Posterior vena cava (tissue), 2 donors: ENCODE measurements around the gene TAX1BP3. TPM values are rescaled to one million over a fixed set of nuclear protein-coding genes. Genes with fewer than 3 reads are reported as not detected.

Source experiments
- DNase-seq: peaks from one replicate; pipeline ENCODE4 v3.0.0-alpha.2; 2020; ENCODE audit warnings: low spot score
- intact Hi-C, 2 donors: fragments of 100-400 bp; cut with DNase I; formaldehyde crosslinking; loops; one replicate each; pipeline versions ENCODE4 v1.14.1 to v1.14.2; 2022 to 2023
- total RNA-seq, 2 donors: library from RNA; stranded (reverse); fragmentation: NEBNext Ultra II Directional; extraction: Animal tissue kit (Norgen Biotek cat#: 25700); gene quantifications; one replicate each; pipeline ENCODE4 v1.2.1, GENCODE V29; 2021
- donor health status: DM: yes; HTN: yes; CAD: no.
- donor health status: DM: yes; HTN: yes; CAD: no.

The TAX1BP3 gene
- total RNA-seq, 2 donors from 2014 or later: 106 to 126 TPM

DNA sequence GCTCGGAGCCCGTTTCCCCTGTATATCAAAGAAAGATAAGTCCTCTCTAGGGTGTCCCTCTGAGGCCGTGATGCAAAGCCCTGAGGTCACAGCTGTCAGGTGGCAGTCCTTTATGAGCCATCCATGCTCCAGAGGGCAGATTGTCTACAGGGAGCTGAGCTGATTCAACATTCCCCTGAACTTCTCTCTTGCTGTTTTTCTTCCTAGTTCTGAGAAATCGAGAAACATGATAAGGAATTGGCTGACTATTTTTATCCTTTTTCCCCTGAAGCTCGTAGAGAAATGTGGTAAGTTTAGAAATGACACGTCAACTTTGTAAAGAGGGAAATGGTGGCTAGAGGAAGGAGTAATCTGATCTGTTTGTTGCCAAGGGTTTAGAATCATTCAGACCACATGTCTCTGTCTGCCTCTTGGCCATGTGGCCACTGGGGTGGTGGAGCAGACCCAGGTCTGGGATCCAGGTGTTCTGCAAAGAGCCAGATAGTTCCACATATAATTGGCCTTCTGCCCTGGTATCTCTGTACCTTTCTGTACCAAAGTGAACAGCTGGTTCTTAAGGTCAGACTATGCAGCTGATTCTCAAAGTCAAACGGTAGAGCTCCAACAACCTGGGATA lies 28.3 kb downstream of the TAX1BP3 start:
- intact Hi-C loops: loop anchor here in 1 of 2 donors (10.0 kb wide), 1 partner anchor 105 kb away; no protein-coding TSS in a partner anchor
- no peak for DNase-seq

DNA sequence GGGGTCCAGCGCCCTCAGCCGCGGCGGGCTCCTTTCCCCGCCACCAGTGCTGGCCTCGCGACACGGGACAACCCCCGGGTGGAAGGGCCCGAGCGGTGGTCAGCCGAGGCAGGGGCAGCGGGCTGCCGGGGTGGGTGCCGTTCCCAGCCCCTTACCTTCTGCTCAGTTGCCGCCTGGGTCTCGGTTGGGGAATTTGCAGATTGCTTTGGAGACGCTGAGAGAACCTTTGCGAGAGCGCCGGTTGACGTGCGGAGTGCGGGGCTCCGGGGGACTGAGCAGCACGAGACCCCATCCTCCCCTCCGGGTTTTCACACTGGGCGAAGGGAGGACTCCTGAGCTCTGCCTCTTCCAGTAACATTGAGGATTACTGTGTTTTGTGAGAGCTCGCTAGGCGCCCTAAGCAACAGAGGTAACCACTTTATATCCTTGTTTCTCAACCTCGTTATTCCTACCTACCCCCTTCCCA lies 31.4 kb downstream of the TAX1BP3 start:
- no peak for DNase-seq
- intact Hi-C loops: loop anchor here in 1 of 2 donors (10.0 kb wide), 1 partner anchor 102 kb away; no protein-coding TSS in a partner anchor

DNA sequence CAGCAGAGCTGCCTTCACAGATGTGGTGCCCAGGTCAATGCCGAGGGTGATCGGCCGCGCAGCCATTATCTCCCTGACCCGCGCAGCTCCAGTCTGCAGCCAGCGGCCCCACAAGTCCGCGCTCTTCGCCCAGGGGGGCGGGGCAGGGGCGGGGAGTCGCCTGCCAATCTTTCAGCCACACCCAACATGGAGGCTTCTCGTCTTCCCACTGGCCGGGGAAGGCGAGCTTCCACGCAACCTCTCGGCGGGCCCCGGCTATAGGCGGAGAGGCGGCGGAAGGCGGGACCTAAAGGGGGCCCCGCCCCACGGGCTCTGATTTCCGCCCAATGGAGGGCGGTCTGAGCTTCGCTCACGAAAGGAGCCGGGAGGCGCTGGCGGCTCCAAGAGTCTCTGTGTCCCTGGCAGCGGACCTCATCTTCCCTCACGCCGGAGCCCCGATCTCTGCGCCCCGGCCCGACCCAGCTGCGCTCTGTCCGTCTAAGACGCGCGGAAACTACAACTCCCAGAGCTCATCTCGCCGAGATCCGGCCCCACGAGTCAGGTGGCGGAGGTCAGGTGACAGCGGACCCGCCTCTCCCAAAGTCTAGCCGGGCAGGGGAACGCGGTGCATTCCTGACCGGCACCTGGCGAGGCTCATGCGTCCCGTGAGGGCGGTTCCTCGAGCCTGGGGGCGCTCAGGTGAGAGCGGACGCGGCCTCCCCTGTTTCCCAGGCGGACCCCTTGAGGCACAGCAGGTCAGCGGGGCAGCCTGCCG lies 32.0 kb downstream of the TAX1BP3 start, which contains the start of the genes CTNS and SHPK:
Gene CTNS, plus strand, starts transcription at position 607 of the 754 bp plus-strand sequence. CDS start 3,447 bp downstream, outside the sequence.
Gene SHPK, minus strand, starts transcription at position 97 of the 754 bp plus-strand sequence. Its CDS starts 31 bp downstream, at position 66.
- intact Hi-C loops: loop anchor here in 1 of 2 donors (10.0 kb wide), 1 partner anchor 102 kb away; no protein-coding TSS in a partner anchor
- peak; percentile 99 for DNase-seq

DNA sequence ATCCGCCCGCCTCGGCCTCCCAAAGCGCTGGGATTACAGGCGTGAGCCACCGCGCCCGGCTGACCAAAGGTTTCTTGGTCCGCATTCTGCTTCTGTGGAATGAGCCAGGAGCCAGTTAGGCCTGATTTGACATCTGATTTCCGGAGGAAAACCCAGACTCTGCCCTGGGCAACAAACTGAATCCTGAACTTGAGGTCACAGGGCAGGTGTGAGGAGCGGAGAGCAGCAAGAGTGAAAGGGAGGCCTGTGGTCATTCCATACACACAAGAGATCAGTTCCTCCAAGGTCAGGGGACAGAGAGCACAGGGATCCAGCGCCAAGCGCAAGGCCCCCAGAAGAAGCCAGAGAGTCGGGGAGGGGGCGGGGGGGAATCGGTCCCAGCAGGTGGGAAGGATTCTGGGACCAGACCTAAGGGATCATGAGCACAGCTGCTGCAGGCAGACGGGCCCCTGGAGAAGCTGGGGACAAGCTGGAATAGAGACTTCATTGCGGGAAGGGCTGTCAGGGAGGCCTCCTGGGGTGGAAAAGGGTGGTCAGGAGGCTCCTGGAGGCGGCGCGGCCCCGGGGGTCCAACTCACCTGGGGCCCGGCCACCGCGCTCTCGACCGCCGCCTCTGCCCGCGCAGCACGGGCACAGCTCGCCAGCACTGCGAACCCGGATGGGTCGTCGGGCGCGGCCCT lies 32.8 kb downstream of the TAX1BP3 start:
- DNase-seq: no peak
- intact Hi-C loops: loop anchor here in 1 of 2 donors (10.0 kb wide), 1 partner anchor 101 kb away; no protein-coding TSS in a partner anchor

DNA sequence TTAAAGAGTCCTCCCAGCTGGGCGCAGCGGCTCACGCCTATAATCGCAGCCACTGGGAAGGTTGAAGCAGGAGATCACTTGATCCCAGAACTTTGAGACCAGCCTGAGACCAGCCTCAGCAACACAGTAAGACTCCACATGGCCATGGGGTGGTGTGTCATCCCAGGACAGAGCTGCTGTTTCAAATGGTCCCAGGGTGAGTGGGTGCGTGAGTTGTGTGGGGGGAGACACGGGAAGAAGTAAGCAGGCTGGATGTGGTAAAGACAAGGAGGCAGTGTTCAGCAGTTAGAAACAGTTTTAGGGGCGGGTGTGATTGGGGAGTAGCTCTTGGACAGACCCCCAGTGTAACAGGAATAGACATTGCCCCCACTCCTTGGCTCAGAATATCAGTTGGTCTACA lies 36.1 kb downstream of the TAX1BP3 start:
- intact Hi-C loops: loop anchor here in 1 of 2 donors (10.0 kb wide), 1 partner anchor 97 kb away; no protein-coding TSS in a partner anchor
- no peak for DNase-seq

DNA sequence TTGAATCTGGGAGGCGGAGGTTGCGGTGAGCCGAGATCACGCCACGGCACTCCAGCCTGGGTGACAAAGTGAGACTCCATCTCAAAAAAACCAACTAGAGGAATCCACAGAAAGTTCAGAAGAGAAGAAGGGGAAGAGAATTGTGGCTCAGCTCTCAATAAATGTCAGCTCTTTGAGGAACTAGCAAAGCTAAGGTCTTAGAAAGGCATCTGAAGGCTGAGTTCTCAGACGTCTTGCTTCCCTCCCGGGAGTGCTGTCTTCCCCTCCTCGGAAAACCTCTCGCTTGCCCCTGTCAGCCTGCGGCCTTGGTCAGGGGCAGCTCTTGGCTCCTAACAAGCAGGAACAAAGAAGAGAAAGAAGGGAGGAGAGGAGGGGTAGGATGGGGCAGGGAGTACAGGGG lies 37.6 kb downstream of the TAX1BP3 start:
- intact Hi-C loops: loop anchor here in 1 of 2 donors (10.0 kb wide), 1 partner anchor 96 kb away; no protein-coding TSS in a partner anchor
- no peak for DNase-seq

DNA sequence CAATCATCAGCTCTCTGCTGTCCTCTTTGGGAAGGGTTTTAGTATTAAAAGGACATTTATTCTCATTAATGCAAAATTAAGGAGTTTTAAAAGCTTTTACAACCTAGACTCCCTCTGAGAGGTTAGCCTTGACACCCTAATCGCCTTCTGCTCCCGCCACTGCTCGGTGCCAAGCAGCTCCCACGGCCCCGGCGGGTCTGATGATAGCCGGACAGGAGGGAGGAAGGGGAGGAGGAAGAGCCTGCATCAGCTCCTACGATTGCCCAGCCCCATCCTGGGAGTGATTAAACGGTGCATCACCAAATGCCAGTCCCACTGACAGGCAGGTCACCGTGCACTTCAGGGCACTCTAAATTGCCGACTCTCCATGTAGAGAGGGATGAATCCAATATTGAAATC lies 40.6 kb downstream of the TAX1BP3 start:
- intact Hi-C loops: no loop called here
- no peak for DNase-seq

DNA sequence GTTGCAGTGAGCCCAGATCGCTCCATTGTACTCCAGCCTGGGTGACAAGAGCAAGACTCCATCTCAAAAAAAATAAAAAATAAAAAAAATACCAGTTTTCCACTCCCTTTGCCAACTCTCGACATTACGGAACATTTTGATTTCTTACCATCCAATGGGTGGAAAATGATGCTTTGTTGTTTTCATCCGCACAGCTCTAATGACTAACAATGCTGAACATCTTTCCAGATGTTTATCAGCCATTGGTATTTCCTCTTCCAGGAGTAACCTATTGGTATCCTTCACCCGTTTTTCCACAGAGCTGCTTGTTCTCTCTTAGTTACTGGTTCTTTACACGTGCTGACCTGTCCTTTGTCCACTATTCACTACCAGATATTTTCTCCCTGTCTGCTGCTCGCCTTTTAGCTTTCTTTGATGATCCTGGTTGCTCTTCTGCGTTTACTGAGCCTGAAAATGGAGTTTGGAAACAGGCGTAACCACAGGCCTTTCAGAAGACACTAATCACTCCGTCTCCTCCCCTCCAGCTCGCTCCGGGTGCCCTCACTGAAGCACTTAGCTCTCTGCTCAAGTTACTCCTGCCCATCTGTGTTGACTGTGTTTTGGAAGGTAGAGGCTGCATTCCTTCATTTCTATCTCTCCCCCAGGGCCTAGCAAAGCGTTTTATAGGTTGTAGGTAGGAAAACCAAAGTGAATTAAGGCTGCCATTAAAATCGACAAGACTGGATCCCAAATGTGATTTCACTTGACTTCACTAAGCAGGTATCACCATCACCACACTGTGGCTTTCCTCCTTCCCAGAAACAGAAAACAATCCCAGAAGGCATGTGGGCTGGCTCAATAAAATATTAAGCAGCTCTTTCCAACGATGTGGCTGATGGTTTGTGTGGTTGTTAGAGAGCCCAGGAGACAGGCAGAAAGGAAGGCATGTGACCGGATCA lies 41.3 kb downstream of the TAX1BP3 start:
- intact Hi-C loops: no loop called here
- DNase-seq: no peak

DNA sequence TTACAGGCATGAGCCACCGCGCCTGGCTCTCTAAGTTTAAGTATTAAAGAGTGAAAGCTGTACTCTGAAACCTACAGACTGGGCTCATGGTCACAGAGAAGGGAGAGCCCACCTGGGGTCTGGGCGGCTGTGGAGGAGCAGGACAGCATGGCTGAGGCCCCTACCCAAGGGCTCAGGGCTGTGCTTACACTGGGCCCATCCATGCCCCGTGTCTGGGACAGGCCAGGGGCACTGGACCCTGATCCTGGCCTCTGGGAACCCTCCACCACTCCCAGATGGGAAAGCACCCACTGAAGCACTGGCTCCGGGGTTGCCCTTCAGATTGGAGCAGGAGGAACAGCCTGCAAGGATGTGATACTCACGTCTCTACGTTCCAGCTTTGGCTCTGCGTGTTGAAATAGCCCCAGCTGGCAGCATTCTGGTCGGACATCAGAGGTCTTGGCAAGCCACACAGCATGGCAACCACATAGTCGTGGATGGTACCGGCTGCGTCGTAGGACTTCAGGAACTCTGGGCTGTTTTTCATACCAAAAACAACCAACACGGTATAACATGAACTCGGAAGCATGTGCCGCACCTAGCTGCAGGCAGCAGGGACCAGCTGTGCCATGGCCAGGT lies 45.3 kb downstream of the TAX1BP3 start:
- intact Hi-C loops: no loop called here

DNA sequence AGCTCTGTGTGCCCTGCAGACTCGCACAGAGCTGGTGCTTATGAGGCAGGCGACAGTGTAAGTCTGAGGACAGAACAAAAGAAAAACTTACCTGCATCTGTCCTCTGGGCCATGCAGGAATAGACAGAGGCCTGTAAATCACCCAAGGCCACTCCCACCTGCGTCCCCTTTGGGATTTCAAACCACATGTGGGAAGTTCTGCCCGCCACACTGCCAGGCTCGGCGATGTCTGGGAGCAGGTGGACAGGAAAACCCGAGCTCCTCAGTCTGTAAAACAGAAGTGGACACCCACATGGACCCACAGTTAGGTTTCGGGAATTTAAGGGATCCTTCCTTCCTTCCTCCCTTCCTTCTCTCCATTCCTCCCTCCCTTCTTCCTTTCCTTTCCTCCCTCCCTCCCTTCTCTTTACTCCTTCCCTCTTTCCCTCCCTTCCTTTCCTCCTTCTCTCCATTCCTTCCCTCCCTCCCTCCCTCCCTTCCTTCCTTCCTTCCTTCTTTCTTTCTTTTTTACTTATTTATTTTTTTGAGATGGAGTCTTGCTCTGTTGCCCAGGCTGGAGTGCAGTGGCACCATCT lies 47.1 kb downstream of the TAX1BP3 start:
- no peak for DNase-seq
- intact Hi-C loops: loop anchor here in 1 of 2 donors (1.0 kb wide), 1 partner anchor 33 kb away; no protein-coding TSS in a partner anchor

More for the DNA sequence above, 45.3 kb downstream of the TAX1BP3 start:
- DNase-seq: no peak

DNA sequence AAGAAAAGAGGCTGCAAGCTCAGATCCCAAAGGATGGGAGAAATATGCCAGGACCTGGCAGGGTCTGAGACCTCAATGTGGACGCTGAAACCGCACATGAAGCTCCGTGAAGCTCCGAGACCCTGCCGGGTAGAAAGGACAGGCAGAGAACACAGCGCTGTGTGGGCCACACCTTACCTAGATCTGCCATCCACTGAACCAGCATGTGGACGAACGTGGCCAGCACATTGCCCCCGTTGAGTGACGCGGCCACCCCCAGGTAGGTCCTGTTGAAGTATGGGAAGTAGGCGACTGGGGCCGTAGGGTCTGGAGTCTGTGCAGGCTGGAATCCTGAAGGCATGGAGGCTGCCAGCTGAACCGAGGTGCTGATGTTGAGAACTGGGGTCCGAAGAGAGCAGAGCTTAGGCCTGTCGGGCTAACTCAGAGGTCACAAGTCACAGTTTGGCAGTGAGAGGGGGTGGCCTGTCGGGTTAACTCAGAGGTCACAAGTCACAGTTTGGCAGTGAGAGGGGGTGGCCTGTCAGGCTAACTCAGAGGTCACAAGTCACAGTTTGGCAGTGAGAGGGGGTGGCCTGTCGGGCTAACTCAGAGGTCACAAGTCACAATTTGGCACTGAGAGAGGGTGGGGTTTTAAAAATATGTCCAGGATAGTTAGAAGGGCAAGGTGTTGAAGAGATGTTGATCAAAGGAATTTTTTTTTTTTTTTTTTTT lies 53.1 kb downstream of the TAX1BP3 start:
- no peak for DNase-seq
- intact Hi-C loops: no loop called here

DNA sequence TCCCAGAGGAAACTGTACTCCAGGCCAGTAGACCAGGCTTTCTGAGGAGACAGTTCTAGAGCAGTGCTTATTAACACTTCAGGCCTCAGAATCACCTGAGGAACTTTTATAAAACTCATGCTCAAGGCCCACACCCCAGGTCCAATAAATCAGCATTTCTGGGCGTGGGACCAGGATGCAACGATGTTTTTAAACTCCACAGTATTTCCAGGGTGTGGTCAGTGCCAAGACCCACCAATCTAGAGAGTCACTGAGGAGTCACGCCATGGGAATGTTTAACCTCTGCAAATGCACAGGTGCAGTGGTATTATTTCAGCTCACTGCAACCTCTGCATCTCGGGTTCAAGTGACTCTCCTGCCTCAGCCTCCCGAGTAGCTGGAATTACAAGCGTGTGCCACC lies 55.3 kb downstream of the TAX1BP3 start:
- intact Hi-C loops: no loop called here
- no peak for DNase-seq

Other genes with a start within 250 kb of the TAX1BP3 start
- not detected for gene OR1E2, start 234.7 kb downstream of the TAX1BP3 start, total RNA-seq
- under 1 TPM; 0.24 to 0.28 TPM for gene SPATA22, start 196.8 kb downstream of the TAX1BP3 start, total RNA-seq
- 1 to 10 TPM; 7.8 to 9.7 TPM for gene ASPA, start 192.6 kb downstream of the TAX1BP3 start, total RNA-seq
- 1 to 10 TPM; 1.5 to 2.7 TPM for gene TRPV3, start 110.8 kb downstream of the TAX1BP3 start, total RNA-seq
- 1 to 10 TPM; 3.6 to 5.9 TPM for gene TRPV1, start 59.2 kb downstream of the TAX1BP3 start, total RNA-seq
- 10 to 100 TPM in 1 of 2 donors, 1 to 10 TPM in 1; 6.1 to 13.3 TPM for gene SHPK, start 32.3 kb downstream of the TAX1BP3 start, total RNA-seq
- 10 to 100 TPM in 1 of 2 donors, 1 to 10 TPM in 1; 9.2 to 11.7 TPM for gene CTNS, start 31.8 kb downstream of the TAX1BP3 start, total RNA-seq
- gene EMC6, start 234 bp upstream of the TAX1BP3 start, total RNA-seq: 10 to 100 TPM; 23.7 to 24.7 TPM
- gene P2RX5, start 27.6 kb upstream of the TAX1BP3 start, total RNA-seq: 1 to 10 TPM in 1 of 2 donors, under 1 TPM in 1; 0.93 to 2.0 TPM
- gene HASPIN, start 55.3 kb upstream of the TAX1BP3 start, total RNA-seq: under 1 TPM in 1 of 2 donors, not detected in 1; 0.24 TPM
- 10 to 100 TPM; 18.2 to 25.6 TPM for gene ITGAE, start 132.6 kb upstream of the TAX1BP3 start, total RNA-seq
- gene NCBP3, start 177.7 kb upstream of the TAX1BP3 start, total RNA-seq: 10 to 100 TPM; 22.3 to 22.8 TPM
- 10 to 100 TPM in 1 of 2 donors, 1 to 10 TPM in 1; 7.1 to 11.8 TPM for gene CAMKK1, start 224.5 kb upstream of the TAX1BP3 start, total RNA-seq
- 100 to 1,000 TPM in 1 of 2 donors, 10 to 100 TPM in 1; 71.0 to 115 TPM for gene P2RX1, start 247.9 kb upstream of the TAX1BP3 start, total RNA-seq